SK-N-SH (cell line): ENCODE data around the gene ZNF646. TPM values are rescaled to one million over a fixed set of nuclear protein-coding genes. Genes with fewer than 3 reads are reported as not detected.

Experiments used
- CTCF ChIA-PET: fragments of 300-600, 350-600 bp; formaldehyde crosslinking; extraction: SDS; loops from one replicate; lab custom pipeline; 2021; lab: Yijun Ruan, JAX
- POLR2A ChIA-PET: fragments of 350-600 bp; sonication (Branson Sonifier 250); formaldehyde crosslinking; extraction: SDS; loops from one replicate; lab custom pipeline; 2020; ENCODE audit warnings: antibody characterized with exemption, inconsistent platforms; lab: Yijun Ruan, JAX
- DNase-seq: peaks from one replicate; pipeline ENCODE4 v3.0.0; 2012
- H2AFZ ChIP-seq: fragments of 200-600 bp; sonication (generic); 2 replicates; pipeline ENCODE4 v1.8.1; 2016; ENCODE audit warnings: antibody characterized with exemption, mild to moderate bottlenecking, low read depth
- H3F3A ChIP-seq: fragments of 200-600 bp; sonication (generic); replicated peaks from 2 replicates; pipeline ENCODE3; 2016; ENCODE audit warnings: antibody characterized with exemption, mild to moderate bottlenecking; ENCODE audit not compliant: insufficient read depth
- H3K27ac ChIP-seq, 2 experiments: fragments of 200-500 bp in 1 of 2; fragments of 200-600 bp in 1 of 2; sonication (Bioruptor generic) in 1 of 2; sonication (generic), shearing (Covaris generic) in 1 of 2; 2 replicates each; pipeline versions ENCODE4 v1.5.1 to v1.6.1; 2014 to 2016; ENCODE audit warnings: low read depth in 2 of 2, inconsistent platforms in 1 of 2, low read length in 1 of 2, mild to moderate bottlenecking in 1 of 2, mixed read lengths in 1 of 2
- H3K27me3 ChIP-seq: fragments of 200-600 bp; sonication (generic), shearing (Covaris generic); 2 replicates; pipeline ENCODE4 v1.6.1; 2016; ENCODE audit warnings: mixed run types; ENCODE audit not compliant: insufficient read depth
- H3K36me3 ChIP-seq, 2 experiments: fragments of 200-500 bp in 1 of 2; fragments of 200-600 bp in 1 of 2; sonication (Bioruptor generic) in 1 of 2; sonication (generic) in 1 of 2; replicated peaks in 1 of 2; 2 replicates each; pipeline versions ENCODE3 to v1.5.1; 2014 to 2016; ENCODE audit warnings: low read length in 1 of 2, mild to moderate bottlenecking in 1 of 2; ENCODE audit not compliant: insufficient read depth in 2 of 2, control insufficient read depth in 1 of 2
- H3K4me1 ChIP-seq, 2 experiments: fragments of 200-500 bp in 1 of 2; fragments of 200-600 bp in 1 of 2; sonication (Bioruptor generic) in 1 of 2; sonication (generic), shearing (Covaris generic) in 1 of 2; 2 replicates each; pipeline versions ENCODE4 v1.5.1 to v1.6.1; 2014 to 2016; ENCODE audit warnings: low read depth in 1 of 2, low read length in 1 of 2, mixed run types in 1 of 2; ENCODE audit not compliant: insufficient read depth in 2 of 2, control insufficient read depth in 1 of 2
- H3K4me2 ChIP-seq: fragments of 200-600 bp; sonication (generic), shearing (Covaris generic); 2 replicates; pipeline ENCODE4 v1.6.1; 2017; ENCODE audit warnings: mixed run types
- H3K4me3 ChIP-seq, 2 experiments: fragments of 200-500 bp in 1 of 2; fragments of 200-600 bp in 1 of 2; sonication (Bioruptor generic) in 1 of 2; sonication (generic), shearing (Covaris generic) in 1 of 2; 2 replicates each; pipeline versions ENCODE4 v1.5.1 to v1.8.1; 2014 to 2016; ENCODE audit warnings: low read depth in 2 of 2, inconsistent platforms in 1 of 2, low read length in 1 of 2, mild to moderate bottlenecking in 1 of 2, mixed read lengths in 1 of 2, moderate library complexity in 1 of 2
- H3K79me2 ChIP-seq: fragments of 200-600 bp; sonication (generic); 2 replicates; pipeline ENCODE4 v1.8.1; 2017; ENCODE audit warnings: mild to moderate bottlenecking; ENCODE audit not compliant: insufficient read depth
- H3K9ac ChIP-seq: fragments of 200-600 bp; sonication (generic); 2 replicates; pipeline ENCODE4 v1.6.1; 2017; ENCODE audit warnings: mixed run types
- H3K9me2 ChIP-seq: fragments of 200-600 bp; sonication (generic); 2 replicates; pipeline ENCODE4 v1.6.1; 2017; ENCODE audit warnings: mixed run types
- H3K9me3 ChIP-seq: fragments of 200-600 bp; sonication (generic); 2 replicates; pipeline ENCODE4 v1.6.1; 2017; ENCODE audit warnings: mixed run types, mild to moderate bottlenecking, moderate library complexity
- H4K20me1 ChIP-seq: fragments of 200-600 bp; sonication (generic); 2 replicates; pipeline ENCODE4 v1.6.1; 2017; ENCODE audit warnings: mild to moderate bottlenecking, mixed run types; ENCODE audit not compliant: insufficient read depth
- CTCF ChIP-seq: fragments of 200-600 bp; sonication (generic); IDR thresholded peaks from 2 replicates; pipeline ENCODE4 v1.6.1; 2017; ENCODE audit warnings: antibody characterized with exemption, mild to moderate bottlenecking, moderate library complexity
- GABPA ChIP-seq: IDR thresholded peaks from 2 replicates; pipeline ENCODE4 v1.4.0; 2012; ENCODE audit warnings: low read depth, mild to moderate bottlenecking
- GATA2 ChIP-seq: sonication (generic); formaldehyde crosslinking; IDR thresholded peaks from 2 replicates; pipeline ENCODE4 v1.5.0; 2020; ENCODE audit warnings: mild to moderate bottlenecking, missing genetic modification reagents
- JUND ChIP-seq: IDR thresholded peaks from 2 replicates; pipeline ENCODE4 v1.4.0; 2012
- MAX ChIP-seq: IDR thresholded peaks from 2 replicates; pipeline ENCODE4 v1.4.0; 2012; ENCODE audit warnings: low read depth
- MEF2A ChIP-seq: IDR thresholded peaks from 2 replicates; pipeline ENCODE4 v1.4.0; 2012; ENCODE audit warnings: low read depth, borderline replicate concordance
- NFIC ChIP-seq: IDR thresholded peaks from 2 replicates; pipeline ENCODE4 v1.4.0; 2012; ENCODE audit warnings: borderline replicate concordance
- NRF1 ChIP-seq: IDR thresholded peaks from 2 replicates; pipeline ENCODE4 v1.6.1; 2012; ENCODE audit warnings: low read depth, mild to moderate bottlenecking, low read length
- PBX3 ChIP-seq: IDR thresholded peaks from 2 replicates; pipeline ENCODE4; 2012
- POLR2AphosphoS5 ChIP-seq: IDR thresholded peaks from 2 replicates; pipeline ENCODE4 v1.6.1; 2012; ENCODE audit warnings: low read depth, low read length
- RAD21 ChIP-seq: IDR thresholded peaks from 2 replicates; pipeline ENCODE4 v1.6.1; 2012; ENCODE audit warnings: mild to moderate bottlenecking, low read length
- RFX5 ChIP-seq: IDR thresholded peaks from 2 replicates; pipeline ENCODE4 v1.6.1; 2012; ENCODE audit warnings: mild to moderate bottlenecking, improper control_type of control experiment, low read length
- RXRA ChIP-seq: IDR thresholded peaks from 2 replicates; pipeline ENCODE4 v1.4.0; 2012; ENCODE audit warnings: low read depth, mild to moderate bottlenecking, borderline replicate concordance
- SMC3 ChIP-seq: IDR thresholded peaks from 2 replicates; pipeline ENCODE4 v1.6.1; 2012; ENCODE audit warnings: low read depth, low read length, improper control_type of control experiment
- TEAD4 ChIP-seq: IDR thresholded peaks from 2 replicates; pipeline ENCODE4 v1.4.0; 2012; ENCODE audit warnings: mild to moderate bottlenecking, borderline replicate concordance; ENCODE audit not compliant: insufficient read depth
- YY1 ChIP-seq: IDR thresholded peaks from 2 replicates; pipeline ENCODE4 v1.4.0; 2012; ENCODE audit warnings: low read depth, mild to moderate bottlenecking
- ZBTB33 ChIP-seq: IDR thresholded peaks from 2 replicates; pipeline ENCODE4 v1.4.0; 2012; ENCODE audit warnings: low read depth, borderline replicate concordance
- WGBS: methylation state at CpG from one replicate; pipeline ENCODE4 v1.1.6; 2017; ENCODE audit warnings: low lambda C conversion rate; 5-methylcytosine and 5-hydroxymethylcytosine counted together
- polyA plus RNA-seq, 3 experiments: library from polyadenylated mRNA; depleted of rRNA; stranded (reverse); fragments of >200 nt; gene quantifications; 2 replicates each; pipeline ENCODE4 v1.2.3, GENCODE V29; 2012
- TF ChIP-seq, protein P1 (sequence below): IDR thresholded peaks from 2 replicates; pipeline ENCODE4 v1.4.0; 2012; ENCODE audit warnings: low read depth, borderline replicate concordance

The ZNF646 gene
- polyA plus RNA-seq, 1 of the 3 experiments (the other 2 are of a cell fraction): 3.4 TPM

GRCh38 chr16:31074814-31075183 lies 577 bp downstream of the ZNF646 start:
- no peaks in the 10 kb centered on the region for H3K9me2 ChIP-seq
- H3K36me3 ChIP-seq: peaks cover 18 to 39% of the 10 kb centered on the region in 2 experiments
- peaks cover 5 to 14% of the 10 kb centered on the region in 2 experiments; a peak in 3 of 4 replicates for H3K4me1 ChIP-seq
- WGBS: 10% methylated on average over 7 of the region's 7 CpGs
- no peaks in the 10 kb centered on the region for H3K9me3 ChIP-seq
- DNase-seq: no peak
- H2AFZ ChIP-seq: peak overlapping the region; percentile 69
- peak overlapping the region; percentile 94 to 95 for H3K27ac ChIP-seq
- 0 out of 2 replicates have a peak, but pooled peaks cover 4% of the 10 kb centered on the region for H4K20me1 ChIP-seq
- H3K9ac ChIP-seq: peak overlapping the region; percentile 95
- ChIA-PET CTCF (interaction anchor here (1.5 to 4.3 kb wide), 3 partner anchors 46 to 90 kb away, joined by 6 to 19 read pairs (median 7); partner anchors contain the start of gene HSD3B7), POLR2A (interaction anchor here (1.0 to 2.7 kb wide), 9 partner anchors 10 to 386 kb away, joined by 3 to 22 read pairs (median 9); partner anchors contain the start of genes FUS and KAT8)
- H3K4me3 ChIP-seq: peak overlapping the region; percentile 90 to 95
- no peaks in the 10 kb centered on the region for H3K27me3 ChIP-seq
- no peak for TF ChIP-seq SMC3
- no peak for TF ChIP-seq GATA2 (CRISPR knock-in tag)
- TF ChIP-seq NRF1: no peak
- no peak for TF ChIP-seq PBX3
- TF ChIP-seq POLR2AphosphoS5: no peak
- TF ChIP-seq CTCF: no peak
- TF ChIP-seq, protein P1, sequence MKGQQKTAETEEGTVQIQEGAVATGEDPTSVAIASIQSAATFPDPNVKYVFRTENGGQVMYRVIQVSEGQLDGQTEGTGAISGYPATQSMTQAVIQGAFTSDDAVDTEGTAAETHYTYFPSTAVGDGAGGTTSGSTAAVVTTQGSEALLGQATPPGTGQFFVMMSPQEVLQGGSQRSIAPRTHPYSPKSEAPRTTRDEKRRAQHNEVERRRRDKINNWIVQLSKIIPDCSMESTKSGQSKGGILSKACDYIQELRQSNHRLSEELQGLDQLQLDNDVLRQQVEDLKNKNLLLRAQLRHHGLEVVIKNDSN: no peak
- 0 out of 2 replicates have a peak, but pooled peaks have one; percentile 8 for TF ChIP-seq RAD21
- no peak for TF ChIP-seq JUND
- H3K79me2 ChIP-seq: peaks cover 88% of the 10 kb centered on the region
- peaks cover 7% of the 10 kb centered on the region for H3F3A ChIP-seq
- peak overlapping the region; percentile 93 for H3K4me2 ChIP-seq

- peaks cover 83% of the 10 kb centered on the region for H3K79me2 ChIP-seq
- WGBS: 83% methylated on average over 14 of the region's 16 CpGs
- CTCF ChIA-PET: interaction anchor here (4.3 kb wide), 1 partner anchor 66 kb away, joined by 19 read pairs; no protein-coding TSS in a partner anchor
- no peak for TF ChIP-seq RXRA
- TF ChIP-seq ZBTB33: no peak
- TF ChIP-seq SMC3: no peak
- no peak for TF ChIP-seq RFX5
- TF ChIP-seq CTCF: no peak
- no peak for TF ChIP-seq MAX
- TF ChIP-seq NFIC: no peak
- no peak for TF ChIP-seq GABPA
- TF ChIP-seq TEAD4: no peak
- TF ChIP-seq MEF2A: no peak
- TF ChIP-seq NRF1: no peak
- TF ChIP-seq YY1: no peak
- no peak for TF ChIP-seq RAD21
- TF ChIP-seq, protein P1: no peak
These were observed 2.1 kb downstream of the ZNF646 start for GRCh38 chr16:31076319-31076718.

More at GRCh38 chr16:31076319-31076718, 2.1 kb downstream of the ZNF646 start:
- no peaks in the 10 kb centered on the region for H3K27me3 ChIP-seq
- 0 out of 2 replicates have a peak, but pooled peaks cover 4% of the 10 kb centered on the region for H4K20me1 ChIP-seq
- no peaks in the 10 kb centered on the region for H3K9me2 ChIP-seq
- H3K9ac ChIP-seq: no peak overlapping the region
- H3K4me2 ChIP-seq: no peak overlapping the region
- POLR2A ChIA-PET: interaction anchor here (0.5 to 1.2 kb wide), 2 partner anchors 17 to 25 kb away, joined by 3 to 5 read pairs; no protein-coding TSS in a partner anchor
- no peak overlapping the region for H3K27ac ChIP-seq
- peaks cover 5 to 13% of the 10 kb centered on the region in 2 experiments; a peak in 3 of 4 replicates for H3K4me1 ChIP-seq
- no peak overlapping the region for H2AFZ ChIP-seq
- no peaks in the 10 kb centered on the region for H3K9me3 ChIP-seq
- DNase-seq: no peak
- peaks cover 22 to 54% of the 10 kb centered on the region in 2 experiments for H3K36me3 ChIP-seq
- no peak overlapping the region for H3K4me3 ChIP-seq
- peaks cover 7% of the 10 kb centered on the region for H3F3A ChIP-seq
